NOMO-1 treated with dmso at 0.1 percent for 144 hours (cell line): ENCODE results near the gene LRP1B.

Source experiments
- DNase-seq: peaks from one replicate; lab custom pipeline; 2025; ENCODE audit not compliant: unreplicated experiment; lab: John Stamatoyannopoulos, UW

LRP1B gene

DNA sequence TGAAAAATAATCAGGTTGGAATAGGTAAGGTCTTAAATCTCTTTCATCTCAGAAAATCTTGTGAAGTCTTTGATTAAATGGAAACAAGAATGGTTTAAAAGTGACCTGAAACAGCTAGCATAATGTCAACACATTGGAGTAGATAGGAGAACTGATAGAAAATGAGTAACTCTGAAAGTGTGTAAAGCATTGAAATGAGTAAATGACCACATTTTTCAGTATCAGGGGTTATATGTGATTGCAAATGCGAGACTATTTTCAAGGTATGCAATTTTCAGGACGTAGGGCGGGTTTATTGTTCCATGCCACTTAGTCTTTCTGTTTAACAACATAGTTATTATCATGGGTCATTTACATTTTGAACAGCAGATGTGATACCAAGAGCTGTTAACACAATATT is 1383.2 kb downstream of the LRP1B start:
- DNase-seq = no peak

DNA sequence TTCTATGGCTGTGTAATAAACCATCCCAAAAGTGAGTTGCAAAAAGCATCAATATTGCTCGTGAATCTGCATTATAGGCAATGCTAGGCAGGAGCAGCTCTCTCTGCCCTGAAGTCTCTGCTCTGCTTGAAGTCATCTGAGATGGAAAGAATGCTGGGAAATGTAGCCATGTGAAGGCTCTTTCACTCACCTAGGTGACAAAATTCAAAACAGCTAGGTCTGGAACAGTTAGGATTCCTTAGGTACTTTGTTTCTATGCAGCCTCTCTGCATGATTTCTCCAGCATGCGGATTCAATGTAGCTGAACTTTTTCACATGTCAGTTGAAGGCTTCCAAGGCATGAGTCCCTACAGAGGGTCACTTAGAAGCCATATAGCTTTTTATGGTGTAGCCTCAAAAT is 1383.7 kb downstream of the LRP1B start:
- no peak for DNase-seq

DNA sequence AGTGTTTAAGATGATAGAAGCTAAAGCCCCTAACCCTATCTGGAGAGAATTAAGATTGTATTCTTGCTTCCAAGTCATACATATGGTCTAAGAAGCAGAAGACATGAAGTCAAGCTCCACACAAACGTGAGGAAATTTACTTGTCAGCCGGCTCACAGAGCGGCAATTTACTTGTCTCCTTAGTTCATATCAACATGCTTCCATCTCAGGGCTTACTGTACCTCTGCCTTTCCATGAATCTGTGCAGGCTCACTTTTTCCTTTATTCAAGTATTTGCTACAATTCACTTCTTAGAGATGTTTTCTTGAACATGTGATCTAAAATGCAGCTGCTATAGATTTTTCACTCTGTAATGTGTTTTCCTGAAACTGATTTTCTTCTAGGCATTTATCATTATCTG is 1386.4 kb downstream of the LRP1B start:
- DNase-seq = no peak

DNA sequence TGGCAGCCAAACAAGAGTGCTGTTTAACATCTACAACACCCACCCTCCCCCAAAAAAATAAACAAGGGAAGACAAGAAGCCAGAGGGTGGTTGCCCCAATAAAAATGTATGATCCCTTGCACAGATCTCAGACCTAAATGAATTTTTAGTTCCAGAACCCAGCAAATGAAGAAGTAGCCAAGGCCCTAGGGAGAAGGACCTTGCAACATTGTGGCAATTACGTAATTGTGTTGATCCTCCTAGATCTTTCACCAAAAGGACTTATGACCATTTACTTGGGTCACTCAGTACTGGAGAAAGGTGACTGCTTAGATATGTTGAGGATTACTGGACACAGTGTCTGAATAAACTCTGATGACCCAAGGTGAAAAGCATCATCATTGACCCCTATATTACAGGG is 1393.8 kb downstream of the LRP1B start:
- peak; percentile 55 for DNase-seq

DNA sequence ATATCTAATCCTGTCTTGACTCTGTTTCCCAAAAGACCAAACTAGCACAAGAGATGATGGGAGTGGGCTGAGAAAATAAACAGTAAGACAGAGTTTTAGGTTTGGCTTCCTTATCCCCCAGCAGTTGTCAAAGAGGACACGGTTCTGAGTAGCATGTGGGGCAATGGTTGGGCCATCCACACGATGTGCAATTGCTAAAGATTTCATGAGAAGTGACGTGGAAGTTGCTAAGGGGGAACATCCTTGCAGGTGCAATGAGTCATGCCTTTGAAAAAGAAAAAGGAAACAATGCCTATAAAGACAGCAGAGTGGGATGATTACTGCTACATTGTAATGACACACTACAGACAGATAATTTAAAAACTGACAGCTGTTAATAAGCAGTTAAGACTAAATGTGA is 1395.8 kb downstream of the LRP1B start:
- DNase-seq = peak; percentile 88

DNA sequence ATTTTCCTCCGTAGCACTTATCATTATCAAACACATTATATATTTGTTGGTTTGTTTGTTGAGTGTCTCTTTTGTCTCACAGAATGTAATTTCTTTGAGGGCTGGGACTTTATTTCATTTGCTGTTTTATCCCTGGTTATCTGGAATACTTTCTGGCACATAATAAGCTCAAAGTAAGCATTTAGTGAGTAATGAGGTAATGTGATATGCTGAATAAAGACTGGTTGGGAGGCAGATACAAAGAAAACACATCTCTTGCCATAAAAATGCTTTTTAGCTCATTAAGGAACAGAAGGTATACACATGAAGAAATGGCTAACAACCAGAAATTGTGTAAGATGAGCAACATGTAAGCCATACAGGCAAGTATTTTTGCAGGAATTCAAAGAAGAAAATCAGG is 1411.8 kb downstream of the LRP1B start:
- DNase-seq = no peak

DNA sequence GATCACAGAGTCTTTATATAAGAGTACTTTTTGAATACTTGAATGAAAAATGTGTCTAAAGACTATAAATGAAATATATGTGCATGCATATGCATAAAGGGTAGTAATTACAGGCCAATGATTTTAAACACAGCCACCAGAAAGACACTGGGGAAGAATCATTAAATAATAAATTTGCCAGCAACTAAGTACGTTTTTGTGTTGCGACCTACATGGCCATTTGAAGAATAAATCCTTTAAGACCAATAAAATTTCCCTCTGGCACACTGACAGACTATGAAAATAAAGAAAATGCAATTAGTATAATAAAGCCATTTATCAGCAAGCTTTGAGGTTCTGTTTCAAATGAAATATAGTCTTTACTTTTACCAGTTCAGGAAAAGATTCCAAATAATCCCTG is 1413.3 kb downstream of the LRP1B start:
- DNase-seq = no peak

DNA sequence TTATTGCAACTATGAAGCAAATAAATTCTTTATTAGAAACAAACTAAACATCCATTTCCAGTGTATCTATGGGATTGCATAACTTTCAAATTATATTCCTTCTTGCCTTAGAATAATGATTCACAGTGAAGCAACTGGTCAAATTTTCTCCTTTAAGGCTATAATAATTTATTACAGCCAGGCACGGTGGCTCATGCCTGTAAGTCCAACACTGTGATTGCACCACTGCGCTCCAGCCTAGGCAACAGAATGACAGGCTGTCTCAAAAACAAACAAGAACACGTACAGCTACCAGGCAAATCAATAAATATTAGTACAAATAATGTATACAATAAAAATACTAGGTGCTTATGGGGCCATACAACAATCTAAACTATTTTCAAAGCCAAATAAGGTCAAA is 1416.2 kb downstream of the LRP1B start:
- DNase-seq = no peak

DNA sequence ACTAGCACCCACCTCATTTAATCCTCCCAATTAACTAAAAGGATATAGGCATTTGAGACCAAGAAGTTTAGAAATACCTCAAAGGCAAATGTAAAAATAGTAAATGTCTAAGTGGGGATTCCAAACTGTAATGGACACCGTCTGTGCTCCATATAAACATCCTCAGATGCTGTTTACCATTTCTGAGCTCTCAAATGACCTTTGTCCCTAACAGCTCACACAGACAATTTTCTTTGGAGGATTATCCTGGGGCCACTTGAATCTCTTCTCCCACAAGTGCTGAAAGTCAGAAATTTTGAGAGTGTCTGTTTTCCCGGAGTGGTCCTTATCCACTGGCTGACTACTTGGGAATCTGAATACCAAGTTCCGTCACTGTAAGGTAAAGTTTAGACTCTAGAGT is 1418.9 kb downstream of the LRP1B start:
- DNase-seq = no peak

DNA sequence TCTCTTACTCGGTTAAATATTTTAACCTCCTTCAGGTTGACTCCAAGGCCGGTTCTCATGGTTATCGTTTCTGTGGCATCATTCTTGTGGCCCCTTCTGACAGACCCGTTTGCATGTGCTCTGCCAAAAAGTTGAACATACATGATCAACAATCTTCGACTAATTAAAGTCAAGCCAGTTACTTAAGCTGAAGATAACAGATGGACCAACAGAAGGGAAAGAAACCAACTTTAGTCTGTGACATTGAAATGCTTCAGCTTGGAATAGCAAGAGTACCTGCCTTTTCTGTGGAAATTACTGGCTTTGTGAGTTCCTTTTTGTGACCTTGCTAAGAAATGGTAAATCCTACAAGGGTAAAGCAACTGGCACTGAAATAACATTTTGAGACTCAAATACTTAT is 1429.1 kb downstream of the LRP1B start:
- no peak for DNase-seq

DNA sequence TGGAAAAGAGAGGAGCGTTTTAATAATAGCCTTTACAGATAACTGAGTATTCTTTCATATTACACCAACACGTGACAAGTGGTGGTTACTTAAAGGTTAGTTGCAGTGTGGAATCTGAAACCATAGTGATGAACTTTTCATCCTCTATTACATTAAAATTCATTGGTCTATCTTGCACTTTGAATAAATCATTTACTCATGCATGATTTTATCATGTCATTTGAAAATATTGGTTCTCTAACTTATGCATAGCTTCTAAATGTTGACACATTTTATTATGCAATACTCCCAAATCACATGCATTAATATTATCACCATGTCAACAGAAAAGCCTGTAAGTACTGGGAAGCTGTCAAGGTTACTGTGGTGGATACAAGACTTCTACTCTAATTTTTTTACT is 1432.2 kb downstream of the LRP1B start:
- DNase-seq = no peak

DNA sequence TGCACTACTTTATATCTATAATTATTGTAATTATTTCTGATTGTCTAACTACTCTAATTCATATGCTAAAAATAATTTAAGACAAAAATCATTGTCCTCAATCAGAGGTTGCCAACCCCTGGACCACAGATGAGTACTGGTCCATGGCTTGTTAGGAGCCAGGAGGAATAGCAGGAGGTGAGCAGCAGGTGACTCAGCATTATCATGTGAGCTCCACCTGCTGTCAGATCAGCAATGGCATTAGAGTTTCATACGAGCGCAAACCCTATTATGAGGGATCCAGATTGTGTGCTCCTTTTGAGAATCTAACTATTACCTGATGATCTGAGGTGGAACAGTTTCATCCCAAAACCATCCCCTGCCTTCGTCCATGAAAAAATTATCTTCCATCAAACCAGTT is 1434.4 kb downstream of the LRP1B start:
- no peak for DNase-seq

DNA sequence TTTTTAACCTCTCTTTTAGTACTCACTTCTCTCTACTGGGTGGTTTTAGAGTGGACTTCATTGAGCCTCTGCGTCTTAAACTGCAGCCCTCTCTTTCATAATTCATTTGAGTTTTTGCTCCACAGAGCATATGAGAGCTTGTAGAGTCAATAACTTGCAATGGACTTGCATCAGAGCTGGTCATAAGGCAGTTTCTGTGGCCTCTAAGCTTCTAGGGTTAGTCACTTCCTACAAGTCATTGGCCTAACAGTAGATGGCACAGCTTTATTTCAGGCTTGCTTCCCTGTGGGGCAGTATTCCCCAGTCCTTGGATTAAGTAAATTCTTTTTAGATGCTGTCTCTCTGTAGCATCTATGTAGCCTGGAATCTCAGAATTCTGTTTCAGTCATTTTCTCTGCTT is 1435.7 kb downstream of the LRP1B start:
- DNase-seq = peak; percentile 54

DNA sequence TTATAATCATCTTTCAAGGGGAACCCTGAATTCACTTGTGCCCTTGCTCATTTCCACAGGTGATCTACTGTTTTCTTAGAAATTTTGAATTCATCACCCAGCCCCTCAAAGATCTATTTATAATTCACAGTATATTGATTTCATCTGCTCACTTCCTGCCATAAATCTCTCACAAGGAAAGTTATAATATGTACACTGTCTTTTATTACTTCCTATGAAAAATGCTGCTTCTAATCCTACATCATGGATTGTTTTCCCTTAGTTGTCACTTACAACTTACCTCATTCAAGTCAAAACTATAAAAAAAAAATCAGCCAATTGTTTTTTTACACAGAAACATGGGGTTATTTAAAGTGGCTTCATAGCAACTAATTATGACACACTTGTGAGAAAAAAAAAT is 1443.0 kb downstream of the LRP1B start:
- DNase-seq = no peak

DNA sequence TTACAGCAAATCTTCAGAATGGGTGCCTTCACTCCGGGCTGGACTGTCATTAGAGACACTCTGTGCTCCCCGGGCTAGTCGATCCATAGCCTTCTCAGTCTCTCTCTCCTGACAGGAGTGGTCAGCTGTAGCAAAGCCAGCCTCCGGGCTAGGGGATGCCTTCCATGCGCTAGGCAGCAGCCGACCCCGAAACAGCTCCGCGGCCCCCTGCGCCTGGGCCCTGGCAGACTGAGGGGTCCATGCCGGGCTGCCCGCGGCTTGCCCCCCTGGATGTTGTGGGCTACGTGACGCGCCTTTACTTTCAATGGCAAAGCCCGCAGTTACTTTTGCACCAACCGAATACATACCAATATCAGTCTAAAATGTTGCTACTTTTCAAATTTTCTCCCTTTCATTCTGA is 1447.2 kb downstream of the LRP1B start:
- no peak for DNase-seq

DNA sequence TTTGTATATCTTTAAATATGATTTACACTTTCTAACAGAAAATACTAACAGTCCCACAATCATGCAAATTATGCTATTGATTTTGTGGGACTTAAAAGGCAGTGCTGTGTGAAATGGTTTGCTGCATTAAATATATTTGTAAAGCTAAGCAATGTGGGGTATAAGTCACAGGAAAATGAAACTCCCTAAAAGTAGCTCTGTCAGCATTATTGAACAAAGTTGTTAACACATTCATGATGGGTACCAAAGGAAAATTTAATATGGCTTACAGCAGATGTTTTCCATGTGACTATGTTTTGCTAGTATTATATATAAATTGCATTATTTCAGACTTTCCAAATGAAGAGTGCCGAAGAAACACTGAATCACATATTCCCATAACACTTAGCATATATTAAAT is 1450.0 kb downstream of the LRP1B start:
- no peak for DNase-seq

DNA sequence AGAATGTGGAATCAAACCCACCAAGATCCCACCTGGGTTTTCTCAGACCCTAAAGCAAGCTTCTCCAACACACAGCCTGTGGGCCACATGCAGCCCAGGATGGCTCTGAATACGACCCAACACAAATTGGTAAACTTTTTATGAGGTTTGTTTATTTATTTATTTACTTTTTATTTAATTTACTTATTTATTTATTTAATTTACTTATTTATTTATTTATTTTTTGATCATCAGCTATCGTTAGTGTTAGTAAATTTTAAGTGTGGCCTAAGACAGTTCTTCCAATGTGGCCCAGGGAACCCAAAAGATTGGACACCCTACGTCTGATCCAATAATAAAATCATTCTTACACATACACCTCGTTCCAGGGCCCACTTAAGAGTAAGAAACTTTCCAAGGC is 1451.1 kb downstream of the LRP1B start:
- DNase-seq = no peak

DNA sequence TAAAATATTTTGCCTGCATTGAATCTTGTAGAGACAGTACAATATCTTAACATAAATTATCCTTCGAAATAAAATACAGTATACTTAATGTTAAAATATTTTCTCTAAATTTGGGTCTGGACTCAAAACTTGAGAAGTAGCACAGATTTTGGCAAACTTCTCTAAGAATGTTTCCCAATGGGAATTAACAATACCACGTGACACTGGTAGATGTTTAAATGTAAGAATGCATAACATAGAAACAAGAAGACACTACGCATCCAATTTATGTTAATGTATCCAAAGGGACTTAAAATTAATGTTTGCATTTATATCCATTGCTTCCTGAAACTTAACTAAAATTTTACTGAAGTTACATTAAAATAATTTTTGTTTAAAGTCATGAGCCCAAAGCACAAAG is 1460.9 kb downstream of the LRP1B start:
- DNase-seq = no peak

DNA sequence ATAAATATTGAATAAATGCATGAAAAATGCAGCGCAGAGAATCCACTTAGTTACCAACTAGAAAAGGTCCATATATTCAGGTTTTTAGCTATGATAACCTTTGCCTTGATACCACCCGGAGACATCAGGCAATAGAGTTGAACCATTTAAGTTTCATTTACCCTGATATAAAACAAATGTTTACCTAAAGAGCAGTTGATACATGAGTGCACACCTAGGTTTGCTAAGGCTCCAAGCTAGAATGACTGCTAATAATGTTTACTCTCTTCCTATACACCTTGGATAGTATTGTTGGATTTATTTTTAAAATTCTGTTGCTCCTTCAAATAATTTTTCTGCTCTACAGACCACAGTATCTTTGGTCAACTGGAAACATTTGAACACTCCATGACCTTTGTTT is 1463.6 kb downstream of the LRP1B start:
- DNase-seq = no peak

DNA sequence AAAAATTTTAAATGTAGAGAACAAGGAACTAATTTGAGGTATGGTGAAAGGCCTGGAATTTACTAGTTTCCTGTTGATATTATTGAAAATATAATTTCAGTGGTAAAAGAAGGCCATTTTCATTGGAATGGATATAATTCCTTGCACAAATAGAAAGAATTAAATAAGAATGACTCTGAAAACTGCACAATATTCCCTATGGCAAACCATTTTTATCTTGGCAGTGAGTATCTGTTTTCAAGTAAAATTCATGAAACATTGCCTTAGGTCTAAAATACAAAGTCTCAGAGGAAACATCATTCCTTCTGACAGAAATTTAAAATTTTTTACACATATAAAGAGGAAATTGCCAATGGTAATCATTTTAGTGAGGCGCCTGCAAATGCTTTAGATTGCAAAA is 1468.3 kb downstream of the LRP1B start:
- no peak for DNase-seq

DNA sequence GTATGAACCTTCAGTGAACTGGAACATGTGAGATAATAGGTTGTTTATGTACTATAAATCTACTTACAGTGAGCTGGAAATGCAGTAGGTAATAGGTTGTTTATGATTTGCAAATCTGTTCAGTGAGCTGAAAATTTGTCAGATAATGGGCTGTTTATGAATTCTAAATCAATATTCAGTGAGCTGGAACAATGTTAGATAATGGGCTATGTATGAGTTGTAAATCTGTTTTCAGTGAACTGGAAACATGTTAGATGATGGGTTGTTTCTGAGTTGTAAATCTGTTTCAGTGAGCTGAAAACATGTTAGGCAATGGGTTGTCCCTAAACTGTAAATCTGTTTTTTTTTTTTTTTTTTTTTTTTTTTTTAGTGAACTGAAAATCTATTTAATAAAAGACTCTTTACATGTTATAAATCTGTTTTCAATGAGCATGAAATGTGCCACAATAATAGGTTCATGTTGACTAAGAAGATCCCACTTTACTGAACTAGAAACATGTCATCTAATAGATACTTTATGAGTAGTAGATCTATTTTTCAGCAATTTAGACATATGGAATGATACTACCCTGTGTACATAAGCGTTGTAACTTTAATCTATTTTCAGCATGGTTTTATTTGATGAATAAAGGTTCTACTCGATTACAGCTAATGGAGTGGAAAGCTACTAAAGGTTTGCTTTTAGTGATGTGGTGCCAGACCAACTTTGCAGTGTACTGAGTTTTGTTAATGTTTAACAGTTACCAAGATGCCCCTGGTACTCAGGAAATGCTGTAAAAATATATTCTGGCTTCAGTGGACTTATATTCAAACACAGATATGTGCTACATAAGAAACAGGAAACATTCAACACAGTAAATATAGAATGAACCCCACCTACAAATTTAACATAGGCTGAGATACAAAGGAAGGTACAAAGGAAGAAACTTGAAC is 1471.8 kb downstream of the LRP1B start:
- no peak for DNase-seq

DNA sequence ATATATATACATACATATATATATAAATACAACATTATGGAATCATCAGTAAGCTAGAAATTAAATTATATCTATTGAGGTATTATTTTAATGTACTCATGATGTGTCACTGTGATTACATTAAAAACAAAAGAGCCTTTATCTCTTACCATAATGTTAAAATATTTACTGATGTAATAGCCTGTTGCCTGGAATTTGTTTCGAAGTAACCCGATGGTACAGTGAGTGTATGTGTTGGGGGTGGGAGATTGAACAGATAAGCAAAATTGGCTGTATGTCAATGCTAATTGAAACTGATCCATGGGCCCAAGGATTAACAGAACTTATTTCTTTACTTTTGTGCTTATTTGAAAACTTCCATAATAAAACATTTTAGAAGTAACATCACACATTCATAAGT is 1473.2 kb downstream of the LRP1B start:
- DNase-seq = no peak

DNA sequence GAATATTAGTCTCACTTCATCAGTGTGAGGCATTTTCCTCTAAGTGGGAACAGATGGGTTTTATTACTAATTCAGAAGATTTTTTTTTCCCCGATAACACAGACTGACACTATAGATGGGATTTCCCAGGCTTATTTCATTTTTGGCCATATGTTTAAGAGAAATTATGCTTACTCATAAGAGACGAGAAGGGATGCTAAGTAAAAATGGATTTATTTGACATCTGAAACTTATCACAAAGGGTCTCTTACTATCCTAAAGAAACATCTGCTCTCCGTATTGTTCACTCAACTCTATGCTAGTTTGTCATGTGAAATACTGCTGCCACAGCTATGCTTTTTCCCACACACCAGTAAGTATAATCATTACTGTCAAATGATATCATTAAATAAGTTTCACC is 1476.3 kb downstream of the LRP1B start:
- DNase-seq = no peak
